Transverse colon (tissue), 1 donor: ENCODE results near the gene CCNB1.

Experiments
- EP300 ChIP-seq: sonication (generic); formaldehyde crosslinking; IDR thresholded peaks from one replicate; pipeline ENCODE4 v1.6.1; 2017; ENCODE audit warnings: antibody characterized with exemption, low read depth
- POLR2A ChIP-seq: fragments of 450-650 bp; IDR thresholded peaks from one replicate; pipeline ENCODE4 v1.6.1; 2016; ENCODE audit warnings: antibody characterized with exemption, mild to moderate bottlenecking, moderate library complexity

DNA sequence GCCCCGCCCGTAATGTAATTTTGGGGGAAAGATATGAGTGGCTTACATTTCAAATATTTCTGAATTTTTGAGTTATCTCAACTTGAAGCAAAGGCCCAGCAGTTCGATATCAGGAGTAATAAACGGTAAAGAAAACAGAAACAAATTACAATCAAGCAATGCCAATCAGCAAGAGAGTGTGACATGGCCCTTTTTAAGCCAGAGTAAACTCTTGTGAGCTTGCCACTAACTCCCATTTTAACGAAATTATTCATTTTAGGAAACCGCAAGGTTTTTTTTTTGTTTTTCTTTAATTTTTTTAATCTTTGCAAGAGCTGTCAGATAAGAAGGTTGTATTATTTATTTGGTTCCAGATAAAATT lies 50.2 kb downstream of the CCNB1 start:
- no peak for TF ChIP-seq POLR2A
- no peak for TF ChIP-seq EP300
